GM12878 (cell line): ENCODE data around the gene HPS6. TPM values are rescaled to one million over a fixed set of nuclear protein-coding genes. Genes with fewer than 3 reads are reported as not detected.

Source experiments
- BHLHE40 ChIP-seq, 2 experiments: fragments of 450-650 bp in 1 of 2; IDR thresholded peaks; 2 replicates each; pipeline ENCODE4 v1.6.1; 2011 to 2017; ENCODE audit warnings: low read depth in 2 of 2, borderline replicate concordance in 1 of 2, improper control_type of control experiment in 1 of 2, low read length in 1 of 2, mild to moderate bottlenecking in 1 of 2
- CBX3 ChIP-seq: fragments of 200-600 bp; sonication (generic); IDR thresholded peaks from 2 replicates; pipeline ENCODE4 v1.6.1; 2016; ENCODE audit warnings: low read depth, borderline replicate concordance
- E2F8 ChIP-seq: fragments of 450-650 bp; IDR thresholded peaks from 2 replicates; pipeline ENCODE4 v1.6.1; 2018; ENCODE audit warnings: mild to moderate bottlenecking, low read depth, moderate library complexity; ENCODE audit not compliant: partially characterized antibody
- HCFC1 ChIP-seq: fragments of 150-350 bp; IDR thresholded peaks from 2 replicates; pipeline ENCODE4 v1.6.1; 2014; ENCODE audit warnings: low read length
- MEF2B ChIP-seq: fragments of 450-650 bp; IDR thresholded peaks from 2 replicates; pipeline ENCODE4 v1.6.1; 2018; ENCODE audit warnings: mild to moderate bottlenecking, moderate library complexity; ENCODE audit not compliant: partially characterized antibody, poor library complexity, severe bottlenecking
- MTA2 ChIP-seq: fragments of 450-650 bp; IDR thresholded peaks from 2 replicates; pipeline ENCODE4 v1.6.1; 2016; ENCODE audit warnings: low read depth, mild to moderate bottlenecking, moderate library complexity
- NR2C2 ChIP-seq: IDR thresholded peaks from 2 replicates; pipeline ENCODE4 v1.6.1; 2011; ENCODE audit warnings: borderline replicate concordance, low read depth; ENCODE audit not compliant: control insufficient read depth, insufficient read length
- RELB ChIP-seq: fragments of 450-650 bp; IDR thresholded peaks from 2 replicates; pipeline ENCODE4 v1.6.1; 2017; ENCODE audit warnings: low read depth, mild to moderate bottlenecking, moderate library complexity
- SUZ12 ChIP-seq: fragments of 200-600 bp; sonication (generic); IDR thresholded peaks from one replicate; pipeline ENCODE4 v1.6.1; 2018; ENCODE audit warnings: antibody characterized with exemption, mild to moderate bottlenecking; ENCODE audit not compliant: unreplicated experiment
- TCF7 ChIP-seq: IDR thresholded peaks from 2 replicates; pipeline ENCODE4 v1.6.1; 2014; ENCODE audit warnings: antibody characterized with exemption, borderline replicate concordance
- WRNIP1 ChIP-seq: IDR thresholded peaks from 2 replicates; pipeline ENCODE4 v1.6.1; 2011; ENCODE audit warnings: low read depth, low read length, improper control_type of control experiment, borderline replicate concordance
- ZNF24 ChIP-seq: fragments of 450-650 bp; IDR thresholded peaks from 2 replicates; pipeline ENCODE4 v1.6.1; 2017; ENCODE audit warnings: antibody characterized with exemption, mild to moderate bottlenecking
- ZNF274 ChIP-seq: IDR thresholded peaks from one replicate; pipeline ENCODE4 v1.8.0; 2011; ENCODE audit not compliant: insufficient read length, insufficient read depth
- ZNF622 ChIP-seq: fragments of 450-650 bp; IDR thresholded peaks from 2 replicates; pipeline ENCODE4 v1.6.1; 2017; ENCODE audit warnings: mild to moderate bottlenecking, inconsistent platforms
- polyA plus RNA-seq, 11 experiments: library from polyadenylated mRNA; depleted of rRNA in 4 of 11; unstranded in 6 of 11; stranded (reverse) in 5 of 11; fragments of >200 nt; fragmentation: Nextera tagmentation in 4 of 11; fragmentation: Illumina TruSeq in 1 of 11; extraction: Ambion mirVana in 4 of 11; extraction: Trizol in 1 of 11; gene quantifications; 1 replicate in 1 of 11; 2 replicates in 10 of 11; pipeline versions ENCODE4 v1.2.1 to v1.2.3, GENCODE V29; 2011 to 2016; ENCODE audit warnings: inconsistent platforms in 2 of 11, missing spikeins in 2 of 11, low read depth in 1 of 11
- total RNA-seq, 4 experiments: library from RNA; depleted of rRNA in 3 of 4; stranded (reverse); fragments of >200 nt in 3 of 4; fragmentation: Illumina TruSeq in 1 of 4; extraction: Trizol in 1 of 4; gene quantifications; 2 replicates each; pipeline versions ENCODE4 v1.2.1 to v1.2.3, GENCODE V29; 2013 to 2021
- TF ChIP-seq, protein P1 (sequence below): fragments of 450-650 bp; IDR thresholded peaks from 2 replicates; pipeline ENCODE4 v1.6.1; 2017; ENCODE audit warnings: antibody characterized with exemption, mild to moderate bottlenecking, moderate library complexity
- TF ChIP-seq, protein P2 (sequence below): IDR thresholded peaks from 2 replicates; pipeline ENCODE4 v1.6.1; 2012; ENCODE audit warnings: low read depth, low read length, improper control_type of control experiment
- TF ChIP-seq, protein P3 (sequence below): fragments of 450-650 bp; IDR thresholded peaks from 2 replicates; pipeline ENCODE4 v1.6.1; 2016; ENCODE audit warnings: mild to moderate bottlenecking, moderate library complexity, borderline replicate concordance

HPS6 gene
- total and polyA plus RNA-seq, 10 of the 15 experiments (the other 5 are each of a cell fraction or from before 2014, with no cell fraction given): 1.4 to 28.0 (median 12.0) TPM

- TF ChIP-seq NR2C2: no peak
- no peak for TF ChIP-seq E2F8
- TF ChIP-seq ZNF274: no peak
- TF ChIP-seq, protein P1, sequence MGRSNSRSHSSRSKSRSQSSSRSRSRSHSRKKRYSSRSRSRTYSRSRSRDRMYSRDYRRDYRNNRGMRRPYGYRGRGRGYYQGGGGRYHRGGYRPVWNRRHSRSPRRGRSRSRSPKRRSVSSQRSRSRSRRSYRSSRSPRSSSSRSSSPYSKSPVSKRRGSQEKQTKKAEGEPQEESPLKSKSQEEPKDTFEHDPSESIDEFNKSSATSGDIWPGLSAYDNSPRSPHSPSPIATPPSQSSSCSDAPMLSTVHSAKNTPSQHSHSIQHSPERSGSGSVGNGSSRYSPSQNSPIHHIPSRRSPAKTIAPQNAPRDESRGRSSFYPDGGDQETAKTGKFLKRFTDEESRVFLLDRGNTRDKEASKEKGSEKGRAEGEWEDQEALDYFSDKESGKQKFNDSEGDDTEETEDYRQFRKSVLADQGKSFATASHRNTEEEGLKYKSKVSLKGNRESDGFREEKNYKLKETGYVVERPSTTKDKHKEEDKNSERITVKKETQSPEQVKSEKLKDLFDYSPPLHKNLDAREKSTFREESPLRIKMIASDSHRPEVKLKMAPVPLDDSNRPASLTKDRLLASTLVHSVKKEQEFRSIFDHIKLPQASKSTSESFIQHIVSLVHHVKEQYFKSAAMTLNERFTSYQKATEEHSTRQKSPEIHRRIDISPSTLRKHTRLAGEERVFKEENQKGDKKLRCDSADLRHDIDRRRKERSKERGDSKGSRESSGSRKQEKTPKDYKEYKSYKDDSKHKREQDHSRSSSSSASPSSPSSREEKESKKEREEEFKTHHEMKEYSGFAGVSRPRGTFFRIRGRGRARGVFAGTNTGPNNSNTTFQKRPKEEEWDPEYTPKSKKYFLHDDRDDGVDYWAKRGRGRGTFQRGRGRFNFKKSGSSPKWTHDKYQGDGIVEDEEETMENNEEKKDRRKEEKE: no peak
- TF ChIP-seq, protein P2, sequence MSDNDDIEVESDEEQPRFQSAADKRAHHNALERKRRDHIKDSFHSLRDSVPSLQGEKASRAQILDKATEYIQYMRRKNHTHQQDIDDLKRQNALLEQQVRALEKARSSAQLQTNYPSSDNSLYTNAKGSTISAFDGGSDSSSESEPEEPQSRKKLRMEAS: peak; percentile 34; the same call in 1 of the 2 replicates
- TF ChIP-seq ZNF24: no peak
- TF ChIP-seq BHLHE40 (IDR thresholded peaks at IDR 0.05; ENCODE audit: borderline replicate concordance in 1 of 2, low read depth in 2 of 2, low read length in 1 of 2): peak; percentile 26 to 80; a peak in 3 of 4 replicates
- no peak for TF ChIP-seq TCF7
- TF ChIP-seq MTA2: 0 out of 2 replicates have a peak, but pooled peaks have one; percentile 30
- peak; percentile 69 for TF ChIP-seq MEF2B
- no peak for TF ChIP-seq SUZ12
- TF ChIP-seq CBX3: no peak
- TF ChIP-seq, protein P3, sequence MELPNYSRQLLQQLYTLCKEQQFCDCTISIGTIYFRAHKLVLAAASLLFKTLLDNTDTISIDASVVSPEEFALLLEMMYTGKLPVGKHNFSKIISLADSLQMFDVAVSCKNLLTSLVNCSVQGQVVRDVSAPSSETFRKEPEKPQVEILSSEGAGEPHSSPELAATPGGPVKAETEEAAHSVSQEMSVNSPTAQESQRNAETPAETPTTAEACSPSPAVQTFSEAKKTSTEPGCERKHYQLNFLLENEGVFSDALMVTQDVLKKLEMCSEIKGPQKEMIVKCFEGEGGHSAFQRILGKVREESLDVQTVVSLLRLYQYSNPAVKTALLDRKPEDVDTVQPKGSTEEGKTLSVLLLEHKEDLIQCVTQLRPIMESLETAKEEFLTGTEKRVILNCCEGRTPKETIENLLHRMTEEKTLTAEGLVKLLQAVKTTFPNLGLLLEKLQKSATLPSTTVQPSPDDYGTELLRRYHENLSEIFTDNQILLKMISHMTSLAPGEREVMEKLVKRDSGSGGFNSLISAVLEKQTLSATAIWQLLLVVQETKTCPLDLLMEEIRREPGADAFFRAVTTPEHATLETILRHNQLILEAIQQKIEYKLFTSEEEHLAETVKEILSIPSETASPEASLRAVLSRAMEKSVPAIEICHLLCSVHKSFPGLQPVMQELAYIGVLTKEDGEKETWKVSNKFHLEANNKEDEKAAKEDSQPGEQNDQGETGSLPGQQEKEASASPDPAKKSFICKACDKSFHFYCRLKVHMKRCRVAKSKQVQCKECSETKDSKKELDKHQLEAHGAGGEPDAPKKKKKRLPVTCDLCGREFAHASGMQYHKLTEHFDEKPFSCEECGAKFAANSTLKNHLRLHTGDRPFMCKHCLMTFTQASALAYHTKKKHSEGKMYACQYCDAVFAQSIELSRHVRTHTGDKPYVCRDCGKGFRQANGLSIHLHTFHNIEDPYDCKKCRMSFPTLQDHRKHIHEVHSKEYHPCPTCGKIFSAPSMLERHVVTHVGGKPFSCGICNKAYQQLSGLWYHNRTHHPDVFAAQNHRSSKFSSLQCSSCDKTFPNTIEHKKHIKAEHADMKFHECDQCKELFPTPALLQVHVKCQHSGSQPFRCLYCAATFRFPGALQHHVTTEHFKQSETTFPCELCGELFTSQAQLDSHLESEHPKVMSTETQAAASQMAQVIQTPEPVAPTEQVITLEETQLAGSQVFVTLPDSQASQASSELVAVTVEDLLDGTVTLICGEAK: no peak
- TF ChIP-seq WRNIP1: no peak
- peak; percentile 44; the same call in 1 of the 2 replicates for TF ChIP-seq HCFC1
- TF ChIP-seq ZNF622: no peak
- peak; percentile 68 for TF ChIP-seq RELB
Measured at GRCh38 chr10:102064868-102065560, at the start of gene HPS6 (continued).
